ENCODE data around the gene TAB2.

TAB2 gene, protein sequence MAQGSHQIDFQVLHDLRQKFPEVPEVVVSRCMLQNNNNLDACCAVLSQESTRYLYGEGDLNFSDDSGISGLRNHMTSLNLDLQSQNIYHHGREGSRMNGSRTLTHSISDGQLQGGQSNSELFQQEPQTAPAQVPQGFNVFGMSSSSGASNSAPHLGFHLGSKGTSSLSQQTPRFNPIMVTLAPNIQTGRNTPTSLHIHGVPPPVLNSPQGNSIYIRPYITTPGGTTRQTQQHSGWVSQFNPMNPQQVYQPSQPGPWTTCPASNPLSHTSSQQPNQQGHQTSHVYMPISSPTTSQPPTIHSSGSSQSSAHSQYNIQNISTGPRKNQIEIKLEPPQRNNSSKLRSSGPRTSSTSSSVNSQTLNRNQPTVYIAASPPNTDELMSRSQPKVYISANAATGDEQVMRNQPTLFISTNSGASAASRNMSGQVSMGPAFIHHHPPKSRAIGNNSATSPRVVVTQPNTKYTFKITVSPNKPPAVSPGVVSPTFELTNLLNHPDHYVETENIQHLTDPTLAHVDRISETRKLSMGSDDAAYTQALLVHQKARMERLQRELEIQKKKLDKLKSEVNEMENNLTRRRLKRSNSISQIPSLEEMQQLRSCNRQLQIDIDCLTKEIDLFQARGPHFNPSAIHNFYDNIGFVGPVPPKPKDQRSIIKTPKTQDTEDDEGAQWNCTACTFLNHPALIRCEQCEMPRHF

DNA sequence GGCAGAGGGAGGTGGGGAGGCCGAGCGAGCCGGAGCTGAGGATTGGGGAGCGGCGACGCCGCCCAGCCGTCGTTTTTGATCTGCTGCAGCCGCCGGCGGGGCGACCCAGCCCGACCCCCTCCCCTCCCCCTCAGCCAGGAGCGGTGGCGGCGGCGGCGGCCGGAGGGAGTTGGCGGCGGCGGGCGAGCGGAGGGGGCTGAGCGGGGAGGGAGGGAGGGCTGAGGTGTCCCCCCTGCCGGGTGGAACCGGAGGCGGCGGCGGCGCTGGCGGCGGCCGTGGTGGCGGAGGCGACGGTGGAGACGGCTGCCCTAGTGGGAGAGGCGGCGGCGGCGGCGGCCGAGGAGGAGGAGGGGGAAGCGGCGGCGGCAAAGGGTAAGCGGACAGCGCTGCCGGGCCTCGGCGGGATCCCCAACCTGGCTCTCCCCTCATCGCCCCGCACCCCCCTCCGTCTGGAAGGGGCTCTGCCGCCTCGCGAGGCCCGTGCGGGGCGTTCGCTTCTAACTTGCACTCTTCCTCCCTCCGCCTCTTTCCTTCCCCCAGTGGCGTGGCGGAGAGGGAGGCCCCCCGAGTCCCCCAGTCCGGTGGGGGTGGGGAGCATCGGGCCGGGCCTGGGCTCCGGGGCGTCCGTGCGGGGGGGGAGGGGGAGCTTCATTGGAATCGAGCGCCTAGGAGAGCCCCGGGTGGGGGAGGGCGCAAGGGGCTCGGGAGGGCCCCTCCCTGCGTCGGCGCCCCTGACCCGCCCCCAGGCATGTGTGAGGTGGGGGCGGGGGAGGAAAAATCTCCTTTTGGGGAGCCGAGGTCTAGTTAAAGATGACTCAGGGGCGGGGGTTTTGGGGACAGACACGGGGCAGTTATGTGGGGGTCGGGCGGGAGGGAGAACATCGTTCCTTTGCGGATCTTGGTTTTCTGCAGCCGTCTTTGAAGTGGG lies at the start of gene TAB2:
TAB2 (plus strand) TSS at position 69 of the 928 bp plus-strand sequence. CDS start 52,286 bp downstream, outside the sequence.
- in situ Hi-C loops (cut with MboI; ENCODE audit: low sequenced_read_pairs): no loop called here

DNA sequence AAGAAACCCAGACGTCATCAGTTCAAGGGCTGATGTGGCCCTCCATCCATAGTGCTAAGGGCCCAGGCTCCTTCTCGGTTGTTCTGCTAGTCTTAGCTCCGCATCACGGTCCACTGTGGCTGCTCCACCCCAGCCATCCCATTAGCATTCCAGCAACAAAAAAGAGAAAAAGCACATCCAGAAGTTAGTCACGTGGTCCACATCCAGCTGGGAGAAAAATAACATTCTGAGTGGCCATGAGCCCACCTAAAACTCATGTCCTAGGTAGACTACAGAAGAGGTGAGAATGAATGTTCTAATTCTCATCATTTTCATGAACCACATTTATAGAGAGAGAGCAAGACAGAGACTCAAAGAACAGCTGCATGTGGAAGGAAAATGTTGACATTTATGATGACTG lies 49.4 kb upstream of the TAB2 start:
- in situ Hi-C loops (cut with MboI; ENCODE audit: low sequenced_read_pairs): no loop called here

DNA sequence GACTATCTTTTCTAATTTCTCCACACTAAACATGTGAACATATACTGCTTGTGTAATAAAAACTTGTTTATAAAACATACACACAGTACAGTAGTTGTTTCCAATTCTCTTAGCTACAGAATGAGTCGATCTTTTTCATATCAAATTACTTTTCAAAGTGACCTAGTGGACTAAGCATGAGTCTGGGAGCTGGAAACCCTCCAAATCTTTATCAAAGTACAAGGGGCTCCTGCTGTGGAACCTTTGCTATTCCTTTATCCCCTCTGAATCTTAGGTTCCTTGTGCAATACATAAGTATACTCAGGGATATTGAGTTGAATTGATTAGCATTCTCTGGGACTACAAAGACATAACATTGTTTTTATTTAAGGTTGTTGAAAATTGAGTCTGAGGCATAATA lies 48.7 kb upstream of the TAB2 start:
- in situ Hi-C loops (cut with MboI; ENCODE audit: low sequenced_read_pairs): no loop called here

DNA sequence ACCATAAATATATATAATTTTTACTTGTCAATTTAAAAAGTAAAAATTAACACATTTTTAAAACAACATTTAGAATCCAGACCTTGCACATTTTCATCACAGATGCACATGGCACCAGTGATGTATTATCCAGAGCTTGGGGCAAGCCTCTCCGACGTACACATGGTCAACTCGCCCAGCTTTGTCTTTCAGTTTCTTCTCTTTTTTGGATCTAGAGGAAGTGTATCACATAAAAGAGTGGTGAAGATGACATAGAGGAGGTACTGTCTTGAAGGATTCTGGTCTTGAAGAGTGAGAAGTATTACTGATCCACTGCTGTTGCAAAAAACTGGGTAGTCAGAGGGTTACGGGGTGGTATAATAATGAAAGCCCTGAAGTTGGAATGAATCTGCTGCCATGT lies 46.9 kb upstream of the TAB2 start:
- in situ Hi-C loops (cut with MboI; ENCODE audit: low sequenced_read_pairs): no loop called here

DNA sequence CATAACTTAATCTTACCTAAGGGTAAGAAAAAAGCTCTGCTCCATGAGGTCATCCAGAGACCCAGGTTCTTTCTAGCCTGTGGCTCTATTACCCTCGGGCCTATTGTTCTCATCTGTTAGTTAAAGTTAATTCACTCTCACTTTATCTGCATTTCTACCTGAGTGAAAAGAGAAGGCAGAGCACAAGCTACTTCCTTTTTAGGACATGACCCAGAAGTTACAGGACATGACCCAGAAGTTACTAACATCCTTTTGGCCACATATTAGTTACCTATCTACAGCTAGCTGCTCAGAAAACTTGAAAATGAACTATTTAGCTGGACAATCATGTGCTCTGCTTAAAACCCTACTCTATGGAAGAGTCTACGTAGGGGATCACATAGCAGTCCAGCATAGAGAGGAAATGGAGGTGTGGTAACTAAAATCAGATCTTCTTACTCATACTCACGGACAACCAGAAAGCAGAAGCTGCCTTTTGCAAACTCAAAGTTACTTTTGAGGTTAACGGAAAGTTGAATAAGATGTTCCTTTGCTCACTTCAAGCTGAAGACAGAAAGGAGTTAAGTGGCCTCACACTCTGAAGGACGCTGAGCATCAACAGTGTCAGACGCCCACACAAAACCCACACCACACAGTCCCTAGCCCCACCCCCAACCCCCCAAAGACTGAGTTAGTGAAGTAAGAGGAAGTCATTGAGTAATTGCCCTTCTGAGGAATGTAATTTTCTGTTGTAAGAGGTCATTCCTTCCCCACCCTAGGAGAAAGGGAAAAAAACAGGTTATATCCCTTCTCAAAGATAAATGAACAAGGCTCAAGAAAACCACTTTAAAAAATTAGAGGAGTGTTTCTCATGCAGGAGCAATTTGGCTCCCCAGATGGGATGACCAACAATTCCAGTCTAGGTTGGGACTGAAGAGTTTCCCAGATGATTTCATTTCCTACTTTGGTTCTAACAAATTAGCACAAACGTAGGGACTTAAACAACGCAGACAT lies 45.9 kb upstream of the TAB2 start:
- in situ Hi-C loops (cut with MboI; ENCODE audit: low sequenced_read_pairs): no loop called here

DNA sequence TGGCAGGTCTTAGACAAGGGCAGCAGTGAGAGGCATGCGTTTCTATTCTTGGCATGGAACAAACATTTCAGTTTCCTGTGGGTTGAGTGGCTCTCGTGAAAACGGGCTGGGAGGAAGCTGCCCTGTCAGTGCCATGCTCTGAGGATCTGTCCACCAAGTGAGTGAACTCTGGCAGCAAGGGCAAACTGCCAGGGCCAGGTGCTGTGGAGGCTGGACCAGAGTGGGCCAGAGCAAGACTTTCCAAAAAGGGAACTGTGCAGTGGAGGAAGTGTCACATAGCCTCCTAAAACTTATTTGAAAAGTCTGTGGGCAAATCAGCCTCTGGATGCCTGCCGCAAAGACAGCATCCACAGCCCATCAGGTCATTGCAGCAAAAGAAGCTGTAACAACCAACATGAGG lies 44.2 kb upstream of the TAB2 start:
- in situ Hi-C loops (cut with MboI; ENCODE audit: low sequenced_read_pairs): no loop called here

DNA sequence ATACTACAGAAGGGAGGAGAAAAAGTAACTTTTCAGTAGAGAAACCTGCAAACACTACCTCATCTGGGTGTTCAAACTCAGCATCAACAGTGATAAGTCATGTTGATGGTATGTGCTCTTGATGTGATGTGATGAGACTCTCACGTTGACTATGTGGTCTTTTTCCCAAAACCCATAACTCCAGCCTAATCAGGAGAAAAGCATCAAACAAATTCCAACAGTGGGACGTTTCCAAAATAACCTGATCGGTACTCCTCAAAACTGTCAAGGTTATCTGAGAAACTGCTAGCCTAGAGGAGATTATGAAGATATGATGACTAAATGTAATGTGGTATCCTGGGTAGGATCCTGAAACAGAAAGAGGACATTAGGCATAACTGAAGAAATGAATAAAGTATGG lies 41.9 kb upstream of the TAB2 start:
- in situ Hi-C loops (cut with MboI; ENCODE audit: low sequenced_read_pairs): no loop called here

DNA sequence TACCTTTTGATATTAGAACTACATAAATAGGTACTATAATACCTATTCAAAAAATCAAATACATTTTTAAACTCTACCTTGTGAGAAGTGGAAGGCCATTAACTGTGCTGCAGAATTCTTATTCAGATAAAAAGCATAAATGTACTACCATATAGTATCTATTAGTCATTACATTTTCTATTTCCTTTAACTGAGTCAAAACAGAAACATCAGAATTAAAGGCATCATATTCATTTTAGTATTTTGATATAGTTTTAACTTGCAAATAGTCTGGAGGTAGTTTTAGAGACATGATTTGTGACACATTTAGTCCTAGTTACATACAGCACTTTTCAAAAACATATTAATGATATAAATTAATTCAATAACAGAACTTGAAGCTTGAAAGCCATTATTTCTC lies 39.9 kb upstream of the TAB2 start:
- in situ Hi-C loops (cut with MboI; ENCODE audit: low sequenced_read_pairs): no loop called here

DNA sequence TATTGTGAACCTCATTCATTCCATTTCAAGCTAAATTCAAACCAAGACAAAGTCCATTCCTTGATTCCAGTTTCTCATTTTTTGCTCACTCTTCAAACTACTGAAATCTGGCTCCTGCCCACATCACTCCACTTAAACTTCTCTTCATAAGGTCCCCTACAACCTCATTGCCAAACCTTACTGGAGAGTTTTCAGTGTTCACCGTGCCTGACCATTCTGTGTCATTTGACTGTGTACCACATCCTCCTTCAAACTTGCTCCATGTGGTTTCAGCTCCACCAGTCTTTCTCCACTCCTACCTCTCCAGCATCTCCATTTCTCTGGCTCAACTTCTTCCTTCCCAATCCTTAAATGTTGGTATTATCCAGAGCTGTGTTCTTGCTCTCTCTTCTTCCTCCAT lies 38.5 kb upstream of the TAB2 start:
- in situ Hi-C loops (cut with MboI; ENCODE audit: low sequenced_read_pairs): no loop called here

DNA sequence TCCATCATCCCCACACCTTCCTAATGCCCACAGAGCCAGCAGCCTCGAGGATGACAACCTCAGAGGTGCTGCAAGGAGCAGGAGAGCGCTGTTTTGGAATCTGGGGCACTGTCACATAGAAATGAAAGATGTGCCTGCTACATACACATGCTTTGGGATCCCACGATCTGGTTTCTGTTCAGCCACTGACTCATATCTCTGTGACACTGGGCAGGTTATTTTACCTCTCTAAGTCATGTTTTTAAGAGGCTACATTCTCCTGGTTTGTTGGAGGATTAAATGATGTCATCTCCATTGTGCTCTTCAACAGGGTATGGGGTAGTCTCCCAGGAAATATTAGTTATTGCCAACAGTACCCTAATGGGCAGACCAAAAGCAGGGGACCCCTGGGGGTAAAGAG lies 32.6 kb upstream of the TAB2 start:
- in situ Hi-C loops (cut with MboI; ENCODE audit: low sequenced_read_pairs): no loop called here

DNA sequence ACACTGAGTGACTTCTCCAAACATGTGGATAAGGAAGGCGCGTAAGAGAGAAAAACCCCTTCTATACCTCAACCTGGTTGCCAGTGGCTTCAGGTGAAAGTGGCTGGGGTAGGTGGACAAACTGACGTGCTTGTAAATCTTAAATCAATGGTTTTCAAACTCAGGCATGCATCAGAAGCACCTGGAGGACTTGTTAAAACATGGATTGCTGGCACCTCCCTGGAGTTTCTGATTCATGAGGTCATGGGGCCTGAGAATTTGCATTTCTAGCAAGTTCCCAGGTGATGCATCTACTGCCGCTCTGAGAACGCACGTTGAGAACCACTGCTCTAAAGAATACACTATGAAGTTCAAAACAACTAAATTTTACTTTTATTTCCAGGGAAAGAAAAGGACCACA lies 31.9 kb upstream of the TAB2 start:
- in situ Hi-C loops (cut with MboI; ENCODE audit: low sequenced_read_pairs): no loop called here

DNA sequence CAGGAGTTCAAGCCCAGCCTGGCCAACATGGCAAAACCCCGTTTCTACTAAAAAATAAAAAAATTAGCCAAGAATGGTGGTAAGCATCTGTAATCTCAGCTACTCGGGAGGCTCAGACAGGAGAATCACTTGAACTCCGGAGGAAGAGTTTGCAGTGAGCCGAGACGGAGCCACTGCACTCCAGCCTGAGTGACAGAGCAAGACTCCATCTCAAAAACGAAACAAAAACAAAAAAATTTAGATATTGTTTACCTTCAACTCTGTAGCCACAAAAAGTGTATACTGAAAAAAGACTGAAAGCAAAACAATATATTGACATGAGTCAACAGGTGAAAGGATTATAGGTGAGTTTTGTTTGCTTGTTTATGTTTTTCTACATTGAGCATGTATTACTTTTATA lies 30.6 kb upstream of the TAB2 start:
- in situ Hi-C loops (cut with MboI; ENCODE audit: low sequenced_read_pairs): no loop called here

DNA sequence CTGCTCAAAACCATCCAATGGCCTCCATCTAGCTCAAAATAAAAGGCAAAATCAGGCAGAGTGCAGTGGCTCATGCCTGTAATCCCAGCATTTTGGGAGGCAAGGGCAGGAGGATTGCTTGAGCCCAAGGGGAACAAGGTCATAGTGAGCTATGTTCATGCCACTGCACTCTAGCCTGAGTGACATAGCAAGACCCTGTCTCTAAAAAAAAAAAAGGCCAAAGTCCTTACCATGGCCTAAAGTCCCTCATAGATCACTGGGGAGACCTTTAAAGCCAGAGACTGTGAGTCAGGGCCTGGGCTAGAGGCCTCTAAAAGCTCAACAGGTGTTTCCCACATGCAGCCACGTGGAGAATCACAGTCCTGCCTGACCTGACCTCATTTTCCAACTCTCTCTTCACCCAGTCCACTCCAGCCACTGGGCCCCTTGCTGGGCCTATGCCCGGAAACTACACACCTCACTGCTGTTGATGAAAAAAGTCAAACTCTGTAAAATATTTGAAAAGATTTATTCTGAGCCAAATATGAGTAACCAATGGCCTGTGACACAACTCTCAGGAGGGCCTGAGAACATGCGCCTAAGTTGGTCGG lies 28.2 kb upstream of the TAB2 start:
- in situ Hi-C loops (cut with MboI; ENCODE audit: low sequenced_read_pairs): no loop called here

DNA sequence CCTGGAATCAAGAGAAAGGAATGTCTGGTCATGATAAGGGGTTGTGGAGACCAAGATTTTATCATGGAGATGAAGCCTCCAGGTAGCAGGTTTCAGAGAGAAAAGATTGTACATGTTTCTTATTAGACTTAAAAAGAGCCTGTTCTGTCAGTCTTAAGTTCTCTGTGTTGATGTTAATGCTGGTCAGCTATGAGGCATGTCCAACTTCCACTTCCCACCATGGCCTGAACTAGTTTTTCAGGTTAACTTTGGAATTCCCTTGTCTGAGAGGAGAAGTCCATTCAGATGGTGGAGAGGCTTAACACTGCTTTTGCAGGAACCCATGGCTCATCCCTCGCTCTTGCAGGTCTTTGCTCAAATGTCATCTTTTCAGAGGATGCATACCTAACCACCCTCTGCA lies 27.5 kb upstream of the TAB2 start:
- in situ Hi-C loops (cut with MboI; ENCODE audit: low sequenced_read_pairs): no loop called here

DNA sequence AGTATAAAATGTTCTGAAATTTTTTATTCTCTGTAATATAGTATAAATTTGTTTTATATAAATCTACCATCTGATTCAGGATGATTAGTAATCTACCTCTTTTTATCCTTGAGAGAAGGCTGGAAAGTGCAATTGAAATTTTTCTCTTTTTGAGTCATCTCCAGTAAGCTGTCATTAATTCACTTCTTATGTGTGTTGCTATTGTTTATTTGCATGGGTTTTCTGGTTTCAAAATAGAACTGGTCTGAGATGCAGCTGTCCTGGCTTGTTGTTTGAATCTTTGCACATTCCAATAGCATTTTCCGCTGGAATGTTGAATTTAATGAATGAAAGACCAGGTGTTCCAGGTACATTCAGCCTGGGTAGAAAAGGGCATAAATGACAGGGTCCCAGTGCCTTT lies 24.3 kb upstream of the TAB2 start:
- in situ Hi-C loops (cut with MboI; ENCODE audit: low sequenced_read_pairs): no loop called here

DNA sequence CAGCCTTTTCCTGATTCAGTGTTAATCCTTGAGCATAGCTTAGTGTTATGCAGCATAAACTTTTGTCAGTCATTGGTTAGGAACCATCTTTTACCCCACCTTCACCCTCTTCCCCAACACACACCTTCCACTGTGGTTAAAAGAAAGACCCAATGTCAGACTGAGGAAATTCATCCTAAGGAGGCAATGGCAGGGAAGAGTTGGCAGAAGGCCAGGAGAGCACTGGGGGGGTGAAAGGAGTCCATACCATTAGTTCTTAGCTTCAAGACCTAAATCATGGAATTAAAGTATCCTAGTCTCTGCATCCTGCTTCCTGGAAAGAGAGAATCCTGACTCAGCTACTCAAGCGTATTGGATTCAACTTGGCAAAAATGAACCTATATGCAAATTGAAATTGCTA lies 16.9 kb upstream of the TAB2 start:
- in situ Hi-C loops (cut with MboI; ENCODE audit: low sequenced_read_pairs): no loop called here

DNA sequence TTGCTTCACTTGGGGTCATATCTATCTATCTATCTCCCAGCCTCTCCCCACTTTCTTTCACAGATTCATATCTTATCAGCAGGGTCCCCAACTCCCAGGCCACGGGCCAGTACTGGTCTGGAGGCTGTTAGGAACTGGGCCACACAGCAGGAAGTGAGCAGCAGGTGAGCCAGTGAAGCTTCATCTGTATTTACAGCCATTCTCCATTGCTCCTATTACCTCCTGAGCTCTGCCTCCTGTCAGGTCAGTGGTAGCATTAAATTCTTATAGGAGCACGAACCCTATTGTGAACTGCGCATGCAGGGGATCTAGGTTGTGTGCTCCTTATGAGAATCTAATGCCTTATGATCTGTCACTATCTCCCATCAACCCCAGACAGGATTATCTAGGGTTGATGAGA lies 14.8 kb upstream of the TAB2 start:
- in situ Hi-C loops (cut with MboI; ENCODE audit: low sequenced_read_pairs): no loop called here

DNA sequence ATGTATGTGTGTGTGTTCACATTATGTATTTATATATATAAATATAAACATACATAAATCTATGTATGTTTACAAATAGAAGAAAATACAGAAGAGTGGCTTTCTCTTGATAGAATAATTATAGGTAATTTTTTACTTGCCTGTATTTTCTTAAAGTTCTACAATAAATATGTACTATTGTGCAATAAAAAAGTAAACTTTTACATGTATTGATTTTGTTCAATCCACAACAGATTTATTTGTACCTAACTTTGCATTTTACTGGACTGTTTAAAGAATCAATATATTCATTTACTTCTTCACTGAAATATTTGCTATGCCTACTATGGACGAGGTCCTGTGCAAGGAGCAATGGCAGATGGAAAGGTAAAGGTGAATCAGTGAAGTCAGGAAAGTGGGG lies 14.0 kb upstream of the TAB2 start:
- in situ Hi-C loops (cut with MboI; ENCODE audit: low sequenced_read_pairs): no loop called here

DNA sequence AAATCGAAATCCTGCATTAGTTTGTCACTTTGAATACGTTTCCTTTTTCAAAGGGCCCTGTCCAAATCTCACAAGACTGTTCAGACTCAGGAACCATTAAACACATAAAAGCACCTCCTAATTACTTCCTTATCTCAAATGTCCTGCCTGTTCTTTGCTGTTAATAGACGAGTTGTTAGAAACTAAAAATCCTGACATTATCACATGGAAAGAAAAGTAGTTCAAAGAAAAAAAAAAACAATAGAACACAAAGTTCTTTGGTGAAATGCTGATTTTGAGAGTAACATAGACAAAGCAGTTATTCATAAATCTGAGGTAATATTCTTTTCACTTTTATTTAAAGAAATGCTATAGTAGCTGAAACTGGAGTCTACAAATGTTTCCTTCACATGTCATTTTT lies 12.1 kb upstream of the TAB2 start:
- in situ Hi-C loops (cut with MboI; ENCODE audit: low sequenced_read_pairs): no loop called here

DNA sequence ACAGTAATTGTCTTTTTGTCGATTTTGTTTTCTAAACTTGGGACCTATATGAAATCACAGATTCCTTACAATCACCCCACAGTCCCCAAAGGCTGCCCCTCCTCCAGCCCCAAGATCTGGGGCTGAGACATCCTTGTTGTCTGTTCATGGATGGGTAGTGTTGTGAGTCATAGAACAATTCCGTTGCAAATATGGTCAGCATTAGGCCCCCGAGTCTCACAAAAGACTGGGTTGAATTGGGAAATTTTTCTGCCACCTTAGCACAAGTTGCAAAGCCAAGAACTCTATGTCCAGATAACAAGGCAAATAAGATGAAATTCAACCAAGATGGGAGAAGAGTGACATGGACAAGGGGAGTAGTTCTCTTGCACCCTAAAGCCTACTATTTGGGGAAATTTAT lies 10.5 kb upstream of the TAB2 start:
- in situ Hi-C loops (cut with MboI; ENCODE audit: low sequenced_read_pairs): no loop called here

Measured in HL-60/S4 treated with retinoic acid at 250 ng/mL for 4 days and 3 days (cell line).